K562 (cell line): ENCODE data around the gene RIOK3. TPM values are rescaled to one million over a fixed set of nuclear protein-coding genes. Genes with fewer than 3 reads are reported as not detected.
A peak's percentile ranks its signal among the peaks of the same experiment; 100 is the strongest.

Source experiments
- CEBPZ ChIP-seq: fragments of 150-350 bp; IDR thresholded peaks from 2 replicates; pipeline ENCODE4 v1.6.1; 2014; ENCODE audit warnings: low read depth, mild to moderate bottlenecking, low read length, borderline replicate concordance
- ETV1 ChIP-seq: fragments of 450-650 bp; conservative IDR thresholded peaks from 2 replicates; pipeline ENCODE4 v1.6.1; 2016; ENCODE audit warnings: missing genetic modification characterization, control low read depth, low read depth, missing compliant biosample characterization
- ETV5 ChIP-seq: sonication (generic); formaldehyde crosslinking; IDR thresholded peaks from 2 replicates; pipeline ENCODE4 v1.4.0; 2020; ENCODE audit warnings: low read depth, mild to moderate bottlenecking, missing genetic modification reagents
- GATAD2B ChIP-seq: fragments of 450-650 bp; IDR thresholded peaks from 2 replicates; pipeline ENCODE4 v1.6.1; 2017; ENCODE audit warnings: mild to moderate bottlenecking, borderline replicate concordance
- IFI16 ChIP-seq: fragments of 250-450 bp; sonication (Bioruptor Pico); IDR thresholded peaks from 2 replicates; pipeline ENCODE4 v2.1.2; 2022; ENCODE audit warnings: mild to moderate bottlenecking, inconsistent platforms
- SIN3A ChIP-seq, 2 experiments: fragments of 150-350 bp in 1 of 2; IDR thresholded peaks; 2 replicates each; pipeline ENCODE4 v1.6.1; 2011 to 2016; ENCODE audit warnings: borderline replicate concordance in 2 of 2, low read depth in 2 of 2, low read length in 2 of 2, mild to moderate bottlenecking in 2 of 2, moderate library complexity in 2 of 2; ENCODE audit not compliant: control insufficient read depth in 1 of 2
- SLC30A9 ChIP-seq: fragments of 250-450 bp; sonication (Bioruptor Pico); IDR thresholded peaks from 2 replicates; pipeline ENCODE4 v1.8.0; 2022; ENCODE audit warnings: mild to moderate bottlenecking, moderate library complexity
- ZHX1 ChIP-seq: fragments of 150-350 bp; conservative IDR thresholded peaks from 2 replicates; pipeline ENCODE4 v1.6.1; 2014; ENCODE audit warnings: low read length
- ZNF174 ChIP-seq: fragments of 250-450 bp; sonication (Bioruptor Pico); IDR thresholded peaks from 2 replicates; pipeline ENCODE4 v1.4.0; 2020; ENCODE audit warnings: mild to moderate bottlenecking
- ZNF778 ChIP-seq: fragments of 450-650 bp; formaldehyde crosslinking; IDR thresholded peaks from 2 replicates; pipeline ENCODE4 v1.4.0; 2020; ENCODE audit warnings: mild to moderate bottlenecking, moderate library complexity
- polyA plus RNA-seq, 8 experiments: library from polyadenylated mRNA; depleted of rRNA in 4 of 8; stranded (reverse) in 5 of 8; unstranded in 3 of 8; fragments of >200 nt; fragmentation: Nextera tagmentation in 2 of 8; fragmentation: Illumina TruSeq in 1 of 8; extraction: Ambion mirVana in 2 of 8; extraction: Trizol in 1 of 8; gene quantifications; 2 replicates each; pipeline versions ENCODE4 v1.2.1 to v1.2.3, GENCODE V29; 2011 to 2014; ENCODE audit warnings: inconsistent platforms in 1 of 8, missing spikeins in 1 of 8
- total RNA-seq, 7 experiments: library from RNA; depleted of rRNA in 6 of 7; stranded (reverse); fragments of >200 nt in 6 of 7; fragmentation: Illumina TruSeq in 2 of 7; extraction: Trizol in 2 of 7; gene quantifications; 2 replicates each; pipeline versions ENCODE4 v1.2.1 to v1.2.3, GENCODE V29; 2011 to 2021; ENCODE audit warnings: low replicate concordance in 1 of 7
- TF ChIP-seq, protein P1 (sequence below): fragments of 450-650 bp; formaldehyde crosslinking; IDR thresholded peaks from 2 replicates; pipeline ENCODE4 v1.4.0; 2020; ENCODE audit warnings: mild to moderate bottlenecking, moderate library complexity
- TF ChIP-seq, protein P2 (sequence below), 2 experiments: fragments of 150-350 bp in 1 of 2; IDR thresholded peaks; 2 replicates each; pipeline ENCODE4 v1.6.1; 2012 to 2016; ENCODE audit warnings: low read depth in 2 of 2, low read length in 2 of 2, mild to moderate bottlenecking in 1 of 2, moderate library complexity in 1 of 2

The RIOK3 gene
- total and polyA plus RNA-seq, 9 of the 15 experiments (the other 6 are each of a cell fraction or from before 2014, with no cell fraction given), result 21.4 to 89.5 (median 62.9) TPM

DNA sequence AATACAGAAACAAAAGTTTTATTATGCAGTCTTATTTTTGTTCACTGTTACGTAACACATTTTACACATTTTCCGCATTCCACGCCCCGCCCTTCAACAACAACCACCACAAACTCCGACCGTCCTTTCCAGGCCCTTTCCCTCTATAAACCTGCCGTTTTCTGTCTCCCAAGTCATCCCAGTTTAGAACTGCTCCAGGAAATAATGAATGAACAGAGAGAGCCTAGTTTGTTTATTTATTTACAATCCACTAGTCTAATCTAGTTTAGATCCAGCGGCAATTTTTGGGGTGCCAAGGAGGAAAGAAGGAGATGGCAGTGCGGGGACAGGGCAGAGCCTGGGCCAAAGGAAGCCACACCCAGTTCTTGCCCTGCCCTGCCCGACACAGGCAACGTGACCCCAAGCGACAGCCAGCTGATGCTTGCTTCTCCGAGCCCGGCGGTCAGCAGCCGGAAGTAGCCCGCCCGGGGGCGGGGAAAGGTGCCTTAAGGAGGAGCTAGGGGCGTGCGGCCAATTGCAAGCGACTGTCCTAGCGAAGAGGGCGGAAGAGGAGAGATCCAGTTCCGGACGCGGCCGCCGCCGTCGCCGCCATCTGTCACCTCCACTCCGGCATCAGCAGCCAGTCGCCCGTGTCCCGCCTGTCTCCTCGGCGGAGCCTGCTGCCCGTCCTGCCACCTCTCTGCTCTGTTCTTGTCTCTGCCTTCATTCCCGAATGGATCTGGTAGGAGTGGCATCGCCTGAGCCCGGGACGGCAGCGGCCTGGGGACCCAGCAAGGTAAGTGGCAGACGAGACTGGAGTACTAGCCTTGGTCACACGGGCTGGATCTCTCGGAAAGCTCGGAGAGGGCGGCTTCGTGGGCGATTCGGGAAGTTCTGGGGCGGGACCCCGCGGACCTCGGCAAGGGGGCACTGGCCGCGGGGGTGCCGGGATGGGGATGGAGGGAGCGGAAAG, at the start of gene RIOK3 (continued):
- TF ChIP-seq GATAD2B, result no peak
- peak; percentile 96 to 98 for TF ChIP-seq SIN3A (IDR thresholded peaks at IDR 0.05; ENCODE audit: borderline replicate concordance in 2 of 2, control insufficient read depth in 1 of 2, low read depth in 2 of 2, low read length in 2 of 2)
- peak; percentile 85 for TF ChIP-seq ETV1 (tag)
- TF ChIP-seq, protein P1, sequence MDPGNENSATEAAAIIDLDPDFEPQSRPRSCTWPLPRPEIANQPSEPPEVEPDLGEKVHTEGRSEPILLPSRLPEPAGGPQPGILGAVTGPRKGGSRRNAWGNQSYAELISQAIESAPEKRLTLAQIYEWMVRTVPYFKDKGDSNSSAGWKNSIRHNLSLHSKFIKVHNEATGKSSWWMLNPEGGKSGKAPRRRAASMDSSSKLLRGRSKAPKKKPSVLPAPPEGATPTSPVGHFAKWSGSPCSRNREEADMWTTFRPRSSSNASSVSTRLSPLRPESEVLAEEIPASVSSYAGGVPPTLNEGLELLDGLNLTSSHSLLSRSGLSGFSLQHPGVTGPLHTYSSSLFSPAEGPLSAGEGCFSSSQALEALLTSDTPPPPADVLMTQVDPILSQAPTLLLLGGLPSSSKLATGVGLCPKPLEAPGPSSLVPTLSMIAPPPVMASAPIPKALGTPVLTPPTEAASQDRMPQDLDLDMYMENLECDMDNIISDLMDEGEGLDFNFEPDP, result no peak
- TF ChIP-seq SLC30A9 (CRISPR knock-in tag), result no peak
- TF ChIP-seq ZNF778 (CRISPR knock-in tag), result no peak
- 0 out of 2 replicates have a peak, but pooled peaks have one; percentile 61 for TF ChIP-seq ZHX1
- TF ChIP-seq, protein P2, sequence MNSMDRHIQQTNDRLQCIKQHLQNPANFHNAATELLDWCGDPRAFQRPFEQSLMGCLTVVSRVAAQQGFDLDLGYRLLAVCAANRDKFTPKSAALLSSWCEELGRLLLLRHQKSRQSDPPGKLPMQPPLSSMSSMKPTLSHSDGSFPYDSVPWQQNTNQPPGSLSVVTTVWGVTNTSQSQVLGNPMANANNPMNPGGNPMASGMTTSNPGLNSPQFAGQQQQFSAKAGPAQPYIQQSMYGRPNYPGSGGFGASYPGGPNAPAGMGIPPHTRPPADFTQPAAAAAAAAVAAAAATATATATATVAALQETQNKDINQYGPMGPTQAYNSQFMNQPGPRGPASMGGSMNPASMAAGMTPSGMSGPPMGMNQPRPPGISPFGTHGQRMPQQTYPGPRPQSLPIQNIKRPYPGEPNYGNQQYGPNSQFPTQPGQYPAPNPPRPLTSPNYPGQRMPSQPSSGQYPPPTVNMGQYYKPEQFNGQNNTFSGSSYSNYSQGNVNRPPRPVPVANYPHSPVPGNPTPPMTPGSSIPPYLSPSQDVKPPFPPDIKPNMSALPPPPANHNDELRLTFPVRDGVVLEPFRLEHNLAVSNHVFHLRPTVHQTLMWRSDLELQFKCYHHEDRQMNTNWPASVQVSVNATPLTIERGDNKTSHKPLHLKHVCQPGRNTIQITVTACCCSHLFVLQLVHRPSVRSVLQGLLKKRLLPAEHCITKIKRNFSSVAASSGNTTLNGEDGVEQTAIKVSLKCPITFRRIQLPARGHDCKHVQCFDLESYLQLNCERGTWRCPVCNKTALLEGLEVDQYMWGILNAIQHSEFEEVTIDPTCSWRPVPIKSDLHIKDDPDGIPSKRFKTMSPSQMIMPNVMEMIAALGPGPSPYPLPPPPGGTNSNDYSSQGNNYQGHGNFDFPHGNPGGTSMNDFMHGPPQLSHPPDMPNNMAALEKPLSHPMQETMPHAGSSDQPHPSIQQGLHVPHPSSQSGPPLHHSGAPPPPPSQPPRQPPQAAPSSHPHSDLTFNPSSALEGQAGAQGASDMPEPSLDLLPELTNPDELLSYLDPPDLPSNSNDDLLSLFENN (IDR thresholded peaks at IDR 0.05; ENCODE audit: low read depth in 2 of 2, low read length in 2 of 2), result no peak
- TF ChIP-seq CEBPZ, result no peak; the same call in 1 of the 2 replicates
- no peak for TF ChIP-seq IFI16 (CRISPR knock-in tag)
- TF ChIP-seq ETV5 (CRISPR knock-in tag), result peak; percentile 89
- TF ChIP-seq ZNF174 (CRISPR knock-in tag), result no peak
